ENCODE data around the gene PPP2R2D.
"Not testable (repeated sequence)": the region's sequence is repeated elsewhere in the genome, so short reads cannot be mapped to it uniquely, and the experiment has no call there.

PPP2R2D gene

GRCh38 chr10:131868436-131868835 lies 32.4 kb upstream of the PPP2R2D start:
- DNase-seq (ENCODE audit: low spot score): no peak

GRCh38 chr10:131869344-131869743 lies 31.5 kb upstream of the PPP2R2D start:
- no peak for DNase-seq (ENCODE audit: low spot score)

GRCh38 chr10:131870411-131870810 lies 30.4 kb upstream of the PPP2R2D start:
- DNase-seq (ENCODE audit: low spot score): no peak

GRCh38 chr10:131870831-131871672 lies 29.8 kb upstream of the PPP2R2D start:
- DNase-seq (ENCODE audit: low spot score): no peak

GRCh38 chr10:131871673-131872005 lies 29.2 kb upstream of the PPP2R2D start:
- DNase-seq (ENCODE audit: low spot score): no peak

GRCh38 chr10:131872011-131872826 lies 28.6 kb upstream of the PPP2R2D start:
- DNase-seq (ENCODE audit: low spot score): no peak

- no peak for DNase-seq (ENCODE audit: low spot score)
Observed at GRCh38 chr10:131872827-131873375, 27.9 kb upstream of the PPP2R2D start.

- peak; percentile 90 for DNase-seq (ENCODE audit: low spot score)
Observed at GRCh38 chr10:131874991-131875451, 25.8 kb upstream of the PPP2R2D start.

- DNase-seq (ENCODE audit: low spot score): no peak
Observed at GRCh38 chr10:131875501-131875900, 25.3 kb upstream of the PPP2R2D start.

GRCh38 chr10:131876017-131876416 lies 24.8 kb upstream of the PPP2R2D start:
- DNase-seq (ENCODE audit: low spot score): no peak

- no peak for DNase-seq (ENCODE audit: low spot score)
Observed at GRCh38 chr10:131876508-131876907, 24.3 kb upstream of the PPP2R2D start.

- no peak for DNase-seq (ENCODE audit: low spot score)
Observed at GRCh38 chr10:131880016-131880590, 20.7 kb upstream of the PPP2R2D start.

- no peak for DNase-seq (ENCODE audit: low spot score)
Observed at GRCh38 chr10:131881104-131881880, 19.5 kb upstream of the PPP2R2D start.

- no peak for DNase-seq (ENCODE audit: low spot score)
Observed at GRCh38 chr10:131882151-131882550, 18.7 kb upstream of the PPP2R2D start.

GRCh38 chr10:131882590-131883451 lies 18.0 kb upstream of the PPP2R2D start:
- DNase-seq (ENCODE audit: low spot score): no peak

GRCh38 chr10:131883621-131884393 lies 17.0 kb upstream of the PPP2R2D start:
- DNase-seq (ENCODE audit: low spot score): not testable (repeated sequence)

GRCh38 chr10:131885391-131886165 lies 15.2 kb upstream of the PPP2R2D start:
- peak; percentile 89 for DNase-seq (ENCODE audit: low spot score)

- DNase-seq (ENCODE audit: low spot score): no peak
Observed at GRCh38 chr10:131886237-131886636, 14.6 kb upstream of the PPP2R2D start.

- DNase-seq (ENCODE audit: low spot score): no peak
Observed at GRCh38 chr10:131888186-131888604, 12.6 kb upstream of the PPP2R2D start.

All from AG08396 (cell line).